HG03432 (cell line): ENCODE measurements around the gene MBNL1.

ENCODE experiments used
- ATAC-seq: cut with Tn5 transposase; IDR thresholded peaks from one replicate; pipeline ENCODE4 v1.9.1; 2021; ENCODE audit warnings: mild to moderate bottlenecking, moderate library complexity; ENCODE audit not compliant: unreplicated experiment

MBNL1 gene

DNA sequence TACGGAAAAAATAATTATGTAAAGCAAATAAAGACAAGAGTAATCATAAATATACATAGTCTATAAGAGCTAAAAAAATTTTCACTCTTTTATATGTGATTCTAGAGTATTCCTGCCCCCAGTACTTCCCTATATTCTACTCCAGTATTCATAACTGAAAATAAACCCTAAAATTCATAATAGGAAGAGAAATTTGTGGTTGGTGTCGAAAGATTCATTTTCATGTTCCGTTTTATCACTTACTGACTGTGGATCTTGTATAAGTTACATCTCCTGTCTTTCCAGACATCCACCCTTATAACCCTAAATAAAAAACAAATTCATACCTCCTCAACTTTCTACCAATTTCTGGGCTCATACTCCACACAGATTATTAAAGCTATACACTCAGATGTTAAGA, 16.0 kb upstream of the MBNL1 start:
- ATAC-seq = no peak

DNA sequence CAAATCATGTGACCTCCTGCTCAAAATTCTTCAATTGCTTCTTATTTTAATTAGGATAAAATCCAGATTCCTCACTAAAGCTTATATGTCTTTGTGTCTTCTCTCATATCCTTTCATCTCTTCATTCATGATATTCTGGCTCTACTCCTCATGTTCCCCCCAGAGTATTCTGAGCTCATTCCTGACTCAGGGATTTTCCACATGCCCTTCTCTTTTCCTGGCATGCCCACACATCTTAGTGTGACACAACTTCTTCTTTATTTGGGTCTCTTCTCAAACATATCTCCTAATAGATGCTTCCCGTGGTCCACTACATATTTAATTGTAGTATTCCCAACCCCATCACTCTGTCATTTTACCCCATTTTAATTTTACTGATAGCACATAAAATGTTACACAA, 15.2 kb upstream of the MBNL1 start:
- ATAC-seq = no peak

DNA sequence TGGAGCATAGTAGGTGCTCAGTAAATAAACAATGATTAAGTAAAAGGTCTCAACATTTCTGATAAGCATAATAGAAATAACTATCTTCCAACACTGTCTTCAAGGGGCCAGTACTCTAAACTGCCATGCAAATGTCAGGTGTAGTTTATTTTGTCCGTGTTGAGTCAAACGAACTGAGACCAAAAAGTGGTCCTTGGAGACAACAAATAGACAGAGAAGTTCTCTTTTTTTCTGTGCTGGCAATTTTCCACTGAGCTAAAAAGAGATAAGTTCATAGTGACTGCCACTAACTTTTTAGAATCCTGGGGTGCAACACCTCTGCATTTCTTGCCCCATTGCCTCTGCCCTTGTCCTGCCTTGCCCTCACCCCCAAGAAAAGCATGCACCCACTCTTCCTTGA, 14.7 kb upstream of the MBNL1 start:
- ATAC-seq = no peak

DNA sequence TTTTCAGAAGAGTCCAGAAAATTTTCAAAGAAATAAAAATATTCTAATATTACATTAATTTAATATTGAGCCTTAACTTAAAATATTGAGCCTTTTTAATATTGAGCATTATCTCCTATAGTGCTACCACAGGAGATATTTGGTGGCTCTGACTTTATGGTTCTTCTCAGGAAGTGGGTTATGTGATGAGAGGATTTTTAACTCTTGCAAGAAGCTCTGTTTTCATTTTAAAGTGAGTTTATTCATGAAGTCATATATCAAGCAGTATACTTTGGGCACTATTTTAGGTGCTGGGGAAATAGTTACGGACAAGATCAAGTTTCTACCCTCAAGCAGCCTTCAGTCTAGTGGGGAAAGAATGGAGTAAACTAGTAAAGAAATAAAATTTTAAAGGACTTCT, 13.4 kb upstream of the MBNL1 start:
- ATAC-seq = no peak

DNA sequence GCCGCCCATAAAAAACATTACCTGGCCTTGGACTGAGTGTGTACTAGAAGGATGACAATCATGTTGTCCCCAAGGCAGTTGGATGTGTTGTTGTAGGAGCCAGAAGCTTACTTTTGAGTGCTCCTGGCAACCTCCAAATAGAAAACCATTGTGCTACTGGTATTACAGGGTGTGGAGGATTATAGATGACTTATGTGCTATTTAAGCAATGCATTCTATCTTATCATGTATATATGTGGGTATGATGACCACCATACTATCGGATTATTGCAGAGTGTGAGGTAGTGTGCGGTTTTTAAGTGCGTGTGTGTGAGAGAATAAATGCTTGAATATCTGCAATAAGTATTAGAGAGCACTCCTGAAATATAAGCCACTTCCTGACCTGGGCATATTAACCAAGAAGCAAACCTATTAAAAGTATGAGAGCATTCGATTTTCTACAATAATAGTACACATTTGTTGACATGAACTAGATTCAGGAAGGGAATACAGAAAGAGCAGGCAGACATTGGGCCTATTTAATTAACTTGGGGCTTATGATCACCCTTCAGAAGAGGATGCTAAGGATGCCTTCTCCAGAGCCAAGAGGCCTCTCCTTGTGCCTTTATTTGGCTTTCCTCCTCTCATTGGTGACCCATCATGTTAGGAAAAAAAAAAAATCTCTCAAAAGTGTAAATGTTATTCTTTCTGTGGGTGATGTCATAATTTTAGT, 11.7 kb upstream of the MBNL1 start:
- peak; percentile 17 for ATAC-seq

DNA sequence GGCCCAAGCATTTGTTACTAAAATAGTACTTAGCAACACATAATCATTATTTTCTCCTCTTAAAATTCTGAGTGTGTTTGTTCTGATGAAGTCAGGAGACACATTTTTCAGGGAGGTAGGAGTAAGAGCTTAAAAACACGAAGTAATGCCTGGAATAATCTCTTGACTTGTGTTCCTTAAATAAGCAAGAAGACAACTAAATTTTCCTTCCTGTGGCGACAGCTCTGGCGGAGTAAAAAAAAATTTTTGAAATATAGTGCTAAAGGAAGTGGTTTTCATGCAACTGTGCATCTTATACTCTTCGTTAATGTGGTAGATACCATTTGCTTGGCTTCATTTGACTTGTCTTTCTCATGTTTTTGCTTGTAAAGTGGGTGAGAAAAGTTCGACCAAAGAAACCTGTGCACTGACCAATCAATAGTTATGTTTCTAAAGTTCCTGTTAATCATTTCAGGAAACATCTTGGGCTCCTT, 11.1 kb upstream of the MBNL1 start:
- ATAC-seq = peak; percentile 85

DNA sequence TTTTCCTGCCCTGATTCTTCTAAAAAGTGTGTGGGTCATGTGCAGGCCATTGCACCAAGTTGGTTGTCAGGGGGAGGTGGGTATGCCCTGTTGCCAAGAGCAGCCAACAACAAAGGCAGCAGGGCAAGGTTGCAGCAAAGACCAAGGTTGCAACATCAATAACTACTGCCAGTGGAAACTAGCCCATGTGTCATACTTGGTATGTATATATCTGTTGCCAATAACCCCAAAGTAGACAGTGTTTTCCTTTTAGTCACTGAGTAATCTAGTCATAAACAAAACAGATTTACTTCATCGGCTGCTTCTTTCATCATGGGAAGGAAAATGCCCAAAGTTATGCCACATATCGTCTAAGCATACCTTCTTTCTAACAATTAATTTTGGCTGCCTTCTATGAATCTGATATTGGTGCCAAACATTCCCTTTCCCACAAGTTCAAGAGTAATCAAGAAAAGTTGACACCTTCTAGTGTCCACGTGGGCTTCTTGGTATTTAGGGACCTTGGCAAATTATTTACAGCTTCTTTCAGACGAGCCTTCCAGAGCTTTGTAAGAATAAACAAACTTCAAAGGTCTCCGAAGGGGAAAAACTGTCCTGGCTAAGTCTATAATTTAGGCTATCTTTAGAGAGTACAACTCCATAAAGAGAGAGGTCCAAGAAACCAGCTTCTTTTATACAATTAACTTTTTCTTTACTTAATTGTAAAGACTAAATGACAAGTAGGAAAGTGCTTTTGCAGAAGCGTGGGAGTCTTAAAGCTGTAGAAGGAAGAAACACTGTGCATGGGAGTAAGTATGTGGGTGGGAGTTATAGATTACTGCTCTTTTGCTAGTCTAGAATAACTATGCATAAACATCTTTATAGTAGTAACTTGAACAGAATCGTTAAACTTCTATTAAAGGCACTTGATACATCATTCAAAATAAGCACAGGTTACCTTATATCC, 10.0 kb upstream of the MBNL1 start:
- ATAC-seq = no peak

DNA sequence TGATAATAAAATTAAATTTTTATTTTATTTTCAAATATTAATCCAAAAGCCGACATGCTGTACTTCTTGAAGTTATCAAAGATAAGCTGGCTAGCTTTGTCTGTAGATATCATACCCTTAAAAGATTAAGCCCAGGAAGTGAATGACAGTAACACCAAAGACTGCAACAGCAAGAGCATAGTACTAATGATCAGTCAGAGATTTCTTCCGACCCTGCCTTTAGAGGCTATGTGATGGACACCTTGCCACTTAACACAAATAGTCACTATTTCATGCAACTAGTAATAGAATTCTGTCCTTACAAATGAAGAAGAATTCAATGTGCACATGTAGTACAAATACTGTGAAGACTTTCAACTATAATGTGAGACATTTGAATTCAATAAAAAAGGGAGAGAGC, 9.3 kb upstream of the MBNL1 start:
- ATAC-seq = no peak

DNA sequence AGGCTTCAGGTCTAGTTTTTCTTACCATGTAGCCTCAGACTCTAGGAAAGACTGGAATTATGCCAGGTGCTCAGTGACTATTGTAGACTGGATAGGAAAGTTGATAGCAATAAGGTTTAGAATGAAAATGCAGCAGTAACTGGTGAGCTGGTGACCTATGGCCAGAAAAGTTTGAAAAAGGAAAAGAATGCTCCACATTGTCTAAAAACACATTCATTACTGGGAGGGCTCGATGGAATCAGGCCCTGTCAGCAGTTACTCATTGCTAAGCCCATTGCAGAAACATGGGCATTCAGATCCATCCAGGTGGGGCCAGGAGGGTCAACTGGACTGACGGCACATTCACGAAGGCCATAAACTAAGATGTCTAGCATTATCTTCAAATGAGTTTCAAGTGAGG, 8.7 kb upstream of the MBNL1 start:
- ATAC-seq = no peak

DNA sequence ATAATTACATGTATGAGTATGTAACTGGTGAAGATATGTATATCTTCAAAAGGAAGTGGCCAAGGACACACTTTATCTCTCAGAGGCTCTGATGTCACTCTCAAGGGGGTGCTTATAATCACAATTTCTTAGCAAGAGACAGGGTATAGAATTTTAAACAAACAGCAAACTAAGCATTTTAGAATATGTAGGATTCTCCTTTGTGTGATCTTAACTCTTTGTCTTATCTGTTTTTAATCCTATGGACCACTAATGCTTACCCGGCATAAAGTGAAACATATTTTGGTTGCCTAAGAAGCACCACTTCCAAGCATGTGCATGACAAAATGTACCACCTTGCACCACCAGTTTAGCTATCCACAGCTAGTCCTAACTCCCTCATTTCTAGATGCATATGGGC, 8.2 kb upstream of the MBNL1 start:
- ATAC-seq = no peak

DNA sequence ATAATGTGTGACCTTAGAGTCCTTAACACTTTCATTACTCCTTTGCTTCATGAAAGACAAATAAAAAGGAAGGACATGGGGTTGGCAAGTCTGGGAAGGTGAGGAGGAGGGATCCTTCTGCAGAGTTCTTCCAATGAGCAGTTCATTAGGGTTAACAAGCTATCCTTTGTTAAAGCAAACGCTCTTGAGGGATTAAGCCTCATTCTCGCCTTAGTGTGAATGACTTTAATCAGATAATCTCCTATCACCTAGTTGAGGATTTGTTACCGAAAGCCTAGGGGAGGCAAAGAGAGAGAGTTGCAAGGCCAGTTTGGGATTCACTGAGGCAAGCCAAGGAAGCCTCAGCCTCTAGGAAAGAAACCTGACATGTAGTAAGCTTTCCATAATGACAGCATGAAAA, 7.4 kb upstream of the MBNL1 start:
- ATAC-seq = no peak

DNA sequence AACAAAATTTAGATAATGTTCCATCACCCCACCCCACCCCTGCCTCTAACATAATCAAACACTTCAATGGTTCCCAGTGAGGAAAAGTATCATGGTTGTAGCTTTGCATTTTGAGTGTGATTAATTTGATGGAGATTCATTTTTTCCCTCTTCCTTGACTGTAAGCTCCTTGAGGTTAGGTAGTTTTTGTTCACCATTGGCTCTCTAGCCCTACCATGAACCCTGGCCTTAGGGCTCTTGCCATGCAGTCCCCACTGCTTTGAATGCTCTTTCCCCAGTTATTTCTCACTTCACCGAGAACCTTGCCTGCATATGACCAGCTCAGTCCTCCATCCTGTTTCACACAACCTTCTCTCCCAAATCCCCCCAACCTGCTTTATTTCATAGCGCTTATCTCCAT, 5.0 kb upstream of the MBNL1 start:
- no peak for ATAC-seq

DNA sequence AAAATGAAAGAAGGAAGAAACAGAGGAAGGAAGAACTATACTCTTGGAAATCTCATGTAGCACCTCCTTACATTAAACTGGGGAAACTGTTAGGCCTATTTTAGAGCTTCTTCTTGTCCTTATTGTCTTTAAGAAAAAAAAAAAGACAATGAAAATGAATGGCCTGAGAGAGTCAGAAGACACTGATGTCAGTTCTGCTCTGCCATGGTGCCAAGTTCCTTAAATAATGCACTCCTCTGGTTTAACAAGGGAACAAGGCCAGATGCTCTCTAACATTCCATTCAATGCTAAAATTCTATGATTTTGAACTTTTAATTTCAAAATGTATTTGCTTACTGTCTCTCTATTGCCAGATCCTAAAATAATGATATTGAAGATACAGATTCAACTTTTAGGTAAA, 4.4 kb upstream of the MBNL1 start:
- ATAC-seq = no peak

DNA sequence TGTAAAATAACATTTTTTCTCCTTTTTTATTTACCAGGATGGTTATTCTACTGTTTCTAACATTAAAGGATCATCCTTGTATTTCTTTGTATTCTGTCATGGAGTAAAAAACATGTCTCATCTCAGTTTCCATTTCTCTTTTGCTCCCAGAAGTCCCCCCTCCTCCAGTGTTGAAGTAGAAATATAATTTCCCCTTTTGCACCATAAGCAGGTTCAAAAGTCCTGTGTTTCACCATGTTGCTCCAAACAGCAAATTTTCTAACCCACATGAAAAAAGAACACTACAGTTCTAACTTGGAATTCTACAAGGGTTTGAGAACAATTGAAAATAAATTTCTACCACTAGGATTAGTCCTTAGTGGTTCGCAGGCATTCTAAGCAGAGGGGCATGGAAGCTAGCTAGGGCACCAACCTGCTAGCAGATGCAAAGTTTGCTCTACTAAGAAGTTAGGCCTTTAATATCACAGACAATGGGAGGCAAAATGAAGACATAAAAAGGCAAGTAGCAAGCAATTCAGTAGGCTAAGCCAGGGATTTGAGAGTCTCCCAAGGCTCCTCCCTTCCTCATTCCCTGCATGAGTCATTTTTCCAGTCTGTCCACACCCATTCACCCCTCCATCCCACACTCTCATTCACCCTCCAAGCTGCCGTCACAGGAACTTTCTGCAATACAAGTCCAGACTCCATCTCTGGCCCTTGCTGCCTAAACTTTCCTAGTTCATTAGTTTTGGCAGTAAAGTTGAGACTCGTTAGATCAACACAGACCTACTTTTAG, 2.3 kb upstream of the MBNL1 start:
- no peak for ATAC-seq

DNA sequence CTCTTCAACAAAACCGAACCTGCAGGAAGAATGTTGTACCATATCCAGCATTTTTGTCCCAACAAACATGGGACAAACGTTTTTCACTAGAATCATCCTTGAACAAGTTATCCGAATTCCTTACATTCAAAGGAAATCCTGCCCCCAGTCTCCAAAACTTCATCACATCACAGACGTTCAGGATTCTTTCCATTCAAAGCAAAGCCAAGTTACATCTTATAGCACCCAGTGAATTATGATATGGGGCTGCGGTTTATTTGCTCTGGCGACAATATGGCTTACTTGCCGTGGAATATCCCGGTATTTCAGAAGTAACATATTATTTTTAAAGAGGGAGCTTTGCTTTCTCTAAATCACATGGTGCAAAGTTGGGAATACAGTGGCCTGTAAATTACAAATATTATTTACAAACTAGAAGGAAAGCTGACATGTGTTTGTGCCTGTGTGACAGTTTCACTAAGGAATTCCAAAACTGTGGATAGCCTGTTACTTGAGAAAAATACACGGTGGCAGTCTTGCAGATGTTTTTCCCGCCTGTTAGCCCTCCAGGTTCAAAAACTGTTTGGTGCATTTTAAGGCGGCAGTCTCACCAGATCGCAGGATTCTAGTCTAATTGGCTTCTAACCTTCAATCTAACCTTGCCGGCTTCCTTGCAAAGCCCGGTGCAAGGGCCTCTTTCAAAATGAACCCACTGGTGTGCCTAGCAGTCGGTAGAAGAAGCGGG, 736 bp upstream of the MBNL1 start:
- no peak for ATAC-seq

DNA sequence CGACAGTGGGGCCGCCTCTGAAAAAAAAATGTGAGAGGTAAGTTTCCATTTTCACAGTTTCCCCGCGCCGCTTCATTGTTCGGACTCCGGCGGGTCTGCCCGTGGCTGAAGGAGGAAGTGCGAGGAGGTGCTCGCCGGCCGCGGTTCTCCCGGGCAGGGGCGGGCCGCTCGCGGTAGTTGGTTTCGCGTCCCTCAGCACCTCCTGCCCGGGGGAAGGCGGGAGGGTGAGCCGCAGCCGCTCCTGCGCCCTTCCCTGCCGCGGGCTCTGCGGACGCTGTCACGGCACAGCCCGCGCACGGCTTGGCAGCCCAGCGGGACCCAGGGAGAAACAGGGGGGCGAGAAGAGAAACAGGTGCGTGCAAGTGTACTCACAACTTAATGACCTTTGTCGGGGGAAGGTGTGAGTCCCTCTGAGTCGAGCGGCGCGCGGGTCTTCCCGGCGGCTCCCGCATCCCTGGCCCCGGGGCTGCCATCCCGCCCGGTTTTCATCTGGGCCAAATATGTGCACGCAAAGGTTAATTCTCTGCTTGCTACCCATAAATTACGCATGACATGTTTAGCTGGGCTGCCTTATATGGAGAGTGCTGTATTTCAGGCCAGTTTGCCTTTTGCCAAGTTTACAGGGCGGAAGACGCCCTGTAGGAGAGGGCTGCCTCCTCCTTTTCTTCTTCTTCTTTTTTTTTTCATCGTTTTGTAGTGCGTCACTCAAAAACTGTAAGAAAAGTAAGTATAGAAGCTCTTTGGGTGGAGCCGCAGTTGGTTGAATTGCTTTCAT, 514 bp downstream of the MBNL1 start:
- ATAC-seq = peak; percentile 67

DNA sequence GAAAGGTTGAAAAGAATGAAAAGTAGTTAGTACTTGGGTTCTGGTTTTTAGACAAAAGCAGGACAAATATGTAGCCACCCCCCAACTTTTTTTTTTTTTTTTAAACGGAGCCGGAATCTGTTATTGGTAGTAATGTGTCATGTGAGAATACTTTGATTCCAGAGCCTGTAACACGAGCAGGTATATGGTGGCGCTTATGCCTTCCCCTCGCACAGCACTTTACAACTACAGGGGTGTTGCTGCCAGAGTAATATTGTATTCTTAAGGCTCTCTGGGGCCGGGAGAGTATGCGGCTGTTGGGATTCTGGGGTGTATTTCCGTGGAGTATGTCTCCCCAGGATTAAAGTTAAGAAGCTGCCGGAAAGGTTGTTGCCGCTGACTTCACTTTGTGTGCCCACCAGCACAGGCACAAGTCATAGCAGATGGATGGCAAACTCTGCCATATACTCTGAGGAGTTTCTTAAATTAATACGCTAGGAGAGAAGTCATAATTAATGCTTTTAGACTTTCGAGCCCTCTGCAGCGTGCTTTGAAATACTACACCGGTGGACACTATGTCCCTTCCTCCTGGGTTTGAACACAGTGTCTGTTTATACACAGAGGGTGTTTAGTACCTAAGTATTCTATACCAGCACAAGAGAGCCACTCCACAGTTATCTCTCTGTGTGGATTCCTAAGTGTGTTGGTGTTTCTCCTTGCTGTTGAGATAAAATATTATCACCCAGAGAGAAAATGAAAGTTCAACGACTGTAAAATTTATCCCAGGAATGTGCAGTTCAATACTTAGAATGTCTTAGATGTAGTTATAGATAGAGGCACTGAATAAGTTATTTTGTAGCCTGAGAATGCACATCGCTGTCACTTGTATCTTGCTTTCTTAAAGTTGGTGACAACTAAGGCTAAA, 1.4 kb downstream of the MBNL1 start:
- no peak for ATAC-seq

DNA sequence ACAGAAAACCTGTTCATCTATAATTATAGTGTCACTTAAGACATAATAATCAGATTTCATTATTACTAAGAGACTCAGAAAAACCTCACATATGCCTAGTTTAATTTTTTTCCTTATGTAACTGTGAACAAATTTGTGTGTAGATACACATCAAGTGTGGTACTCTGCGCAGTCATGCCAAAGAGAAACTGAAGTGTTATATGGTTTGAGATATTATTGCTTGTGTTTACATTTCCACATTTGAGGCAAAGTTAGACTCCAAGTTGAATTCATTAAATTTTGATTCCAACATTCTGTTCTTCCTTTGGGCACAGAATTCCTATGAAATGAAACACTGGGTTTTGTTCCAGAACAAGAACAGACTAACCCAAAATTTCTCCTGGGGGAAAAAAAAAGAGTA, 2.2 kb downstream of the MBNL1 start:
- ATAC-seq = no peak
